ENCODE data around the gene ZNF653. TPM values are rescaled to one million over a fixed set of nuclear protein-coding genes. Genes with fewer than 3 reads are reported as not detected.

The ZNF653 gene
- total RNA-seq, 2 experiments from 2014 or later: 12.9 to 13.1 TPM

GRCh38 chr19:11535792-11536595 is 30.4 kb upstream of the ZNF653 start:
- H3K9me3 Mint-ChIP-seq: no peaks in the 10 kb centered on the region
- peak; percentile 90 for DNase-seq
- H3K27ac Mint-ChIP-seq: no peak overlapping the region
- H3K4me1 Mint-ChIP-seq: peaks cover 18% of the 10 kb centered on the region
- peak overlapping the region; percentile 49 for H3K4me3 Mint-ChIP-seq
- peaks cover 27% of the 10 kb centered on the region for H3K27me3 Mint-ChIP-seq
- no peaks in the 10 kb centered on the region for H3K36me3 Mint-ChIP-seq

GRCh38 chr19:11534948-11535347 is 29.3 kb upstream of the ZNF653 start:
- no peak overlapping the region for H3K4me3 Mint-ChIP-seq

GRCh38 chr19:11534538-11534937 is 28.9 kb upstream of the ZNF653 start:
- no peak overlapping the region for H3K4me3 Mint-ChIP-seq
- H3K9me3 Mint-ChIP-seq: no peaks in the 10 kb centered on the region
- H3K27ac Mint-ChIP-seq: no peak overlapping the region
- no peak for DNase-seq
- peaks cover 16% of the 10 kb centered on the region for H3K27me3 Mint-ChIP-seq
- no peaks in the 10 kb centered on the region for H3K36me3 Mint-ChIP-seq
- H3K4me1 Mint-ChIP-seq: peaks cover 21% of the 10 kb centered on the region

More at GRCh38 chr19:11534948-11535347, 29.3 kb upstream of the ZNF653 start:
- H3K4me1 Mint-ChIP-seq: peaks cover 21% of the 10 kb centered on the region
- no peak for DNase-seq
- H3K27ac Mint-ChIP-seq: no peak overlapping the region
- H3K9me3 Mint-ChIP-seq: no peaks in the 10 kb centered on the region
- peaks cover 16% of the 10 kb centered on the region for H3K27me3 Mint-ChIP-seq
- H3K36me3 Mint-ChIP-seq: no peaks in the 10 kb centered on the region

- DNase-seq: peak; percentile 63
These were observed 24.8 kb upstream of the ZNF653 start for GRCh38 chr19:11530432-11530831.

GRCh38 chr19:11528551-11529341 is 23.1 kb upstream of the ZNF653 start, which contains the start of gene ECSIT:
ECSIT (minus strand) TSS chr19:11529134; CDS start chr19:11519170, 9,964 bp downstream.
- H3K9me3 Mint-ChIP-seq: no peaks in the 10 kb centered on the region
- H3K36me3 Mint-ChIP-seq: no peaks in the 10 kb centered on the region
- peak within 1 kb of the TSS; percentile 87 for H3K4me3 Mint-ChIP-seq
- DNase-seq: peak; percentile 93
- H3K27me3 Mint-ChIP-seq: no peaks in the 10 kb centered on the region
- peak within 1 kb of the TSS; percentile 85 for H3K27ac Mint-ChIP-seq
- H3K4me1 Mint-ChIP-seq: peaks cover 21% of the 10 kb centered on the region

More at GRCh38 chr19:11530432-11530831, 24.8 kb upstream of the ZNF653 start:
- no peaks in the 10 kb centered on the region for H3K36me3 Mint-ChIP-seq
- no peaks in the 10 kb centered on the region for H3K27me3 Mint-ChIP-seq
- H3K27ac Mint-ChIP-seq: no peak overlapping the region
- no peak overlapping the region for H3K4me3 Mint-ChIP-seq
- H3K9me3 Mint-ChIP-seq: no peaks in the 10 kb centered on the region
- peaks cover 21% of the 10 kb centered on the region for H3K4me1 Mint-ChIP-seq

GRCh38 chr19:11519138-11519537 is 13.5 kb upstream of the ZNF653 start:
- no peak overlapping the region for H3K4me3 Mint-ChIP-seq
- no peaks in the 10 kb centered on the region for H3K27me3 Mint-ChIP-seq
- H3K27ac Mint-ChIP-seq: no peak overlapping the region
- no peaks in the 10 kb centered on the region for H3K4me1 Mint-ChIP-seq
- DNase-seq: no peak
- H3K9me3 Mint-ChIP-seq: no peaks in the 10 kb centered on the region
- peaks cover 6% of the 10 kb centered on the region for H3K36me3 Mint-ChIP-seq

GRCh38 chr19:11513946-11514345 is 8.3 kb upstream of the ZNF653 start:
- Mint-ChIP-seq H3K9me3 (no peaks in the 10 kb centered on the region), H3K27me3 (no peaks in the 10 kb centered on the region), H3K4me3 (no peak overlapping the region), H3K4me1 (no peaks in the 10 kb centered on the region), H3K27ac (no peak overlapping the region), H3K36me3 (peaks cover 12% of the 10 kb centered on the region)
- no peak for DNase-seq

- DNase-seq: no peak
- H3K9me3 Mint-ChIP-seq: no peaks in the 10 kb centered on the region
- no peak overlapping the region for H3K4me3 Mint-ChIP-seq
- H3K27ac Mint-ChIP-seq: no peak overlapping the region
- peaks cover 3% of the 10 kb centered on the region for H3K27me3 Mint-ChIP-seq
- H3K36me3 Mint-ChIP-seq: peaks cover 23% of the 10 kb centered on the region
- H3K4me1 Mint-ChIP-seq: peaks cover 5% of the 10 kb centered on the region
These were observed 4.8 kb upstream of the ZNF653 start for GRCh38 chr19:11510444-11510843.

- Mint-ChIP-seq H3K9me3 (no peaks in the 10 kb centered on the region), H3K27me3 (peaks cover 3% of the 10 kb centered on the region), H3K4me3 (peak overlapping the region; percentile 86), H3K4me1 (peaks cover 11% of the 10 kb centered on the region), H3K36me3 (peaks cover 19% of the 10 kb centered on the region), H3K27ac (no peak overlapping the region)
- no peak for DNase-seq
These were observed 1.9 kb upstream of the ZNF653 start for GRCh38 chr19:11507370-11508078.

GRCh38 chr19:11506967-11507366 is 1.3 kb upstream of the ZNF653 start:
- Mint-ChIP-seq H3K27ac (peak overlapping the region; percentile 91), H3K27me3 (peaks cover 3% of the 10 kb centered on the region), H3K4me3 (peak overlapping the region; percentile 86), H3K9me3 (no peaks in the 10 kb centered on the region), H3K4me1 (peaks cover 11% of the 10 kb centered on the region), H3K36me3 (peaks cover 17% of the 10 kb centered on the region)
- no peak for DNase-seq

GRCh38 chr19:11506101-11506555 is 489 bp upstream of the ZNF653 start:
- peak overlapping the region; percentile 86 for H3K4me3 Mint-ChIP-seq
- H3K9me3 Mint-ChIP-seq: no peaks in the 10 kb centered on the region
- H3K36me3 Mint-ChIP-seq: peaks cover 13% of the 10 kb centered on the region
- no peak for DNase-seq
- H3K27me3 Mint-ChIP-seq: peaks cover 3% of the 10 kb centered on the region
- H3K4me1 Mint-ChIP-seq: peaks cover 11% of the 10 kb centered on the region
- peak overlapping the region; percentile 91 for H3K27ac Mint-ChIP-seq

GRCh38 chr19:11505032-11505503 is 571 bp downstream of the ZNF653 start:
- peaks cover 11% of the 10 kb centered on the region for H3K4me1 Mint-ChIP-seq
- H3K4me3 Mint-ChIP-seq: peak overlapping the region; percentile 86
- peak overlapping the region; percentile 80 for H3K27ac Mint-ChIP-seq
- H3K36me3 Mint-ChIP-seq: peaks cover 10% of the 10 kb centered on the region
- peak; percentile 99 for DNase-seq
- peaks cover 3% of the 10 kb centered on the region for H3K27me3 Mint-ChIP-seq
- H3K9me3 Mint-ChIP-seq: no peaks in the 10 kb centered on the region

- no peak for DNase-seq
- H3K36me3 Mint-ChIP-seq: peaks cover 10% of the 10 kb centered on the region
These were observed 1.1 kb downstream of the ZNF653 start for GRCh38 chr19:11504502-11505031.

GRCh38 chr19:11499890-11500420 is 5.7 kb downstream of the ZNF653 start:
- no peak overlapping the region for H3K4me3 Mint-ChIP-seq
- no peak for DNase-seq
- H3K4me1 Mint-ChIP-seq: peaks cover 6% of the 10 kb centered on the region
- H3K36me3 Mint-ChIP-seq: peaks cover 5% of the 10 kb centered on the region
- no peak overlapping the region for H3K27ac Mint-ChIP-seq
- no peaks in the 10 kb centered on the region for H3K9me3 Mint-ChIP-seq
- H3K27me3 Mint-ChIP-seq: no peaks in the 10 kb centered on the region

More at GRCh38 chr19:11504502-11505031, 1.1 kb downstream of the ZNF653 start:
- H3K27ac Mint-ChIP-seq: peak overlapping the region; percentile 80
- H3K9me3 Mint-ChIP-seq: no peaks in the 10 kb centered on the region
- H3K27me3 Mint-ChIP-seq: peaks cover 3% of the 10 kb centered on the region
- peaks cover 11% of the 10 kb centered on the region for H3K4me1 Mint-ChIP-seq
- peak overlapping the region; percentile 86 for H3K4me3 Mint-ChIP-seq

Measured in activated naive CD8-positive, alpha-beta T cell treated with anti-CD3 and anti-CD28 coated beads for 36 hours (primary cell).